Measurements from ENCODE around the gene GRID2.
"Not testable (repeated sequence)": the region's sequence is repeated elsewhere in the genome, so short reads cannot be mapped to it uniquely, and the experiment has no call there.

GRID2 gene

GRCh38 chr4:93319041-93319440 lies 1015.3 kb downstream of the GRID2 start:
- DNase-seq (ENCODE audit: insufficient read length) (no peak), FAIRE-seq (no peak)
- TF ChIP-seq TAF1 (IDR thresholded peaks at IDR 0.05; ENCODE audit: borderline replicate concordance, low read depth, low read length) (no peak), POLR2AphosphoS5 (IDR thresholded peaks at IDR 0.05; ENCODE audit: low read depth, low read length) (no peak), POLR2A (IDR thresholded peaks at IDR 0.05; ENCODE audit: low read depth, low read length) (no peak)

- no peak for DNase-seq (ENCODE audit: insufficient read length)
- no peak for TF ChIP-seq POLR2AphosphoS5 (IDR thresholded peaks at IDR 0.05; ENCODE audit: low read depth, low read length)
- no peak for TF ChIP-seq POLR2A (IDR thresholded peaks at IDR 0.05; ENCODE audit: low read depth, low read length)
- TF ChIP-seq TAF1 (IDR thresholded peaks at IDR 0.05; ENCODE audit: borderline replicate concordance, low read depth, low read length): no peak
- no peak for FAIRE-seq
Measured at GRCh38 chr4:93320356-93320755, 1016.6 kb downstream of the GRID2 start.

- TF ChIP-seq POLR2A (IDR thresholded peaks at IDR 0.05; ENCODE audit: low read depth, low read length): no peak
- no peak for TF ChIP-seq TAF1 (IDR thresholded peaks at IDR 0.05; ENCODE audit: borderline replicate concordance, low read depth, low read length)
- TF ChIP-seq POLR2AphosphoS5 (IDR thresholded peaks at IDR 0.05; ENCODE audit: low read depth, low read length): no peak
- FAIRE-seq: no peak
Measured at GRCh38 chr4:93327346-93327745, 1023.6 kb downstream of the GRID2 start.

GRCh38 chr4:93334003-93334402 lies 1030.2 kb downstream of the GRID2 start:
- FAIRE-seq (peak; percentile 70), DNase-seq (ENCODE audit: insufficient read length) (no peak)
- TF ChIP-seq POLR2AphosphoS5 (IDR thresholded peaks at IDR 0.05; ENCODE audit: low read depth, low read length) (no peak), POLR2A (IDR thresholded peaks at IDR 0.05; ENCODE audit: low read depth, low read length) (no peak), TAF1 (IDR thresholded peaks at IDR 0.05; ENCODE audit: borderline replicate concordance, low read depth, low read length) (no peak)

More at GRCh38 chr4:93327346-93327745, 1023.6 kb downstream of the GRID2 start:
- no peak for DNase-seq (ENCODE audit: insufficient read length)

- FAIRE-seq (no peak), DNase-seq (ENCODE audit: insufficient read length) (no peak)
- TF ChIP-seq POLR2A (IDR thresholded peaks at IDR 0.05; ENCODE audit: low read depth, low read length) (no peak), POLR2AphosphoS5 (IDR thresholded peaks at IDR 0.05; ENCODE audit: low read depth, low read length) (no peak)
Measured at GRCh38 chr4:93337196-93337595, 1033.4 kb downstream of the GRID2 start.

- TF ChIP-seq POLR2AphosphoS5 (IDR thresholded peaks at IDR 0.05; ENCODE audit: low read depth, low read length) (no peak), POLR2A (IDR thresholded peaks at IDR 0.05; ENCODE audit: low read depth, low read length) (no peak), TAF1 (IDR thresholded peaks at IDR 0.05; ENCODE audit: borderline replicate concordance, low read depth, low read length) (no peak)
- DNase-seq (ENCODE audit: insufficient read length) (no peak), FAIRE-seq (no peak)
Measured at GRCh38 chr4:93342738-93343137, 1039.0 kb downstream of the GRID2 start.

GRCh38 chr4:93346840-93347239 lies 1043.1 kb downstream of the GRID2 start:
- FAIRE-seq (no peak), DNase-seq (ENCODE audit: insufficient read length) (no peak)

GRCh38 chr4:93348896-93349295 lies 1045.1 kb downstream of the GRID2 start:
- no peak for DNase-seq (ENCODE audit: insufficient read length)
- no peak for FAIRE-seq
- no peak for TF ChIP-seq POLR2A (IDR thresholded peaks at IDR 0.05; ENCODE audit: low read depth, low read length)
- no peak for TF ChIP-seq POLR2AphosphoS5 (IDR thresholded peaks at IDR 0.05; ENCODE audit: low read depth, low read length)
- no peak for TF ChIP-seq TAF1 (IDR thresholded peaks at IDR 0.05; ENCODE audit: borderline replicate concordance, low read depth, low read length)

More at GRCh38 chr4:93346840-93347239, 1043.1 kb downstream of the GRID2 start:
- TF ChIP-seq POLR2AphosphoS5 (IDR thresholded peaks at IDR 0.05; ENCODE audit: low read depth, low read length) (no peak), POLR2A (IDR thresholded peaks at IDR 0.05; ENCODE audit: low read depth, low read length) (no peak)

- no peak for TF ChIP-seq TAF1 (IDR thresholded peaks at IDR 0.05; ENCODE audit: borderline replicate concordance, low read depth, low read length)
- no peak for TF ChIP-seq POLR2AphosphoS5 (IDR thresholded peaks at IDR 0.05; ENCODE audit: low read depth, low read length)
- TF ChIP-seq POLR2A (IDR thresholded peaks at IDR 0.05; ENCODE audit: low read depth, low read length): no peak
- DNase-seq (ENCODE audit: insufficient read length) (no peak), FAIRE-seq (no peak)
Measured at GRCh38 chr4:93351846-93352245, 1048.1 kb downstream of the GRID2 start.

GRCh38 chr4:93355411-93355810 lies 1051.6 kb downstream of the GRID2 start:
- DNase-seq (ENCODE audit: insufficient read length) (no peak), FAIRE-seq (no peak)
- TF ChIP-seq POLR2AphosphoS5 (IDR thresholded peaks at IDR 0.05; ENCODE audit: low read depth, low read length) (no peak), POLR2A (IDR thresholded peaks at IDR 0.05; ENCODE audit: low read depth, low read length) (no peak), TAF1 (IDR thresholded peaks at IDR 0.05; ENCODE audit: borderline replicate concordance, low read depth, low read length) (no peak)

- TF ChIP-seq POLR2A (IDR thresholded peaks at IDR 0.05; ENCODE audit: low read depth, low read length) (no peak), TAF1 (IDR thresholded peaks at IDR 0.05; ENCODE audit: borderline replicate concordance, low read depth, low read length) (no peak), POLR2AphosphoS5 (IDR thresholded peaks at IDR 0.05; ENCODE audit: low read depth, low read length) (no peak)
- FAIRE-seq (no peak), DNase-seq (ENCODE audit: insufficient read length) (no peak)
Measured at GRCh38 chr4:93359586-93359985, 1055.8 kb downstream of the GRID2 start.

- DNase-seq (ENCODE audit: insufficient read length); FAIRE-seq: not testable (repeated sequence)
Measured at GRCh38 chr4:93366169-93366755, 1062.5 kb downstream of the GRID2 start.

GRCh38 chr4:93368968-93369367 lies 1065.2 kb downstream of the GRID2 start:
- TF ChIP-seq POLR2A (IDR thresholded peaks at IDR 0.05; ENCODE audit: low read depth, low read length): no peak
- no peak for TF ChIP-seq POLR2AphosphoS5 (IDR thresholded peaks at IDR 0.05; ENCODE audit: low read depth, low read length)
- TF ChIP-seq TAF1 (IDR thresholded peaks at IDR 0.05; ENCODE audit: borderline replicate concordance, low read depth, low read length): no peak
- FAIRE-seq: no peak
- DNase-seq (ENCODE audit: insufficient read length): no peak
